OCI-LY1 (cell line): ENCODE measurements around the gene MEP1A.

ENCODE experiments used
- H2AFZ ChIP-seq: fragments of 200-600 bp; sonication (generic), shearing (Covaris generic); 2 replicates; pipeline ENCODE4 v1.6.0; 2014; ENCODE audit warnings: antibody characterized with exemption, mild to moderate bottlenecking, low read length
- H3F3A ChIP-seq: fragments of 200-600 bp; sonication (generic), shearing (Covaris generic); 2 replicates; pipeline ENCODE4 v1.6.0; 2014; ENCODE audit warnings: mild to moderate bottlenecking, antibody characterized with exemption, low read length, moderate library complexity; ENCODE audit not compliant: insufficient read depth
- H3K27ac ChIP-seq: fragments of 200-600 bp; sonication (generic); 2 replicates; pipeline ENCODE4 v1.5.1; 2014; ENCODE audit warnings: low read length, mixed run types, mild to moderate bottlenecking, low read depth; ENCODE audit not compliant: poor library complexity, severe bottlenecking
- H3K27me3 ChIP-seq: fragments of 200-600 bp; sonication (generic); 2 replicates; pipeline ENCODE4 v1.6.0; 2014; ENCODE audit warnings: antibody characterized with exemption, mild to moderate bottlenecking, low read length, moderate library complexity; ENCODE audit not compliant: insufficient read depth
- H3K36me3 ChIP-seq: fragments of 200-600 bp; sonication (generic); 2 replicates; pipeline ENCODE4 v1.6.1; 2014; ENCODE audit warnings: mild to moderate bottlenecking, antibody characterized with exemption, low read length, moderate library complexity, mixed read lengths; ENCODE audit not compliant: insufficient read depth
- H3K4me1 ChIP-seq: fragments of 200-600 bp; sonication (generic); 2 replicates; pipeline ENCODE4 v1.5.1; 2014; ENCODE audit warnings: mild to moderate bottlenecking, low read length, moderate library complexity; ENCODE audit not compliant: insufficient read depth, severe bottlenecking
- H3K4me2 ChIP-seq: fragments of 200-600 bp; sonication (generic), shearing (Covaris generic); 2 replicates; pipeline ENCODE4 v1.6.1; 2014; ENCODE audit warnings: low read length
- H3K4me3 ChIP-seq: fragments of 200-600 bp; sonication (generic); 2 replicates; pipeline ENCODE4 v1.5.1; 2014; ENCODE audit warnings: low read length, low read depth, mild to moderate bottlenecking, mixed read lengths; ENCODE audit not compliant: poor library complexity, severe bottlenecking
- H3K79me2 ChIP-seq: fragments of 200-600 bp; shearing (Covaris generic); 2 replicates; pipeline ENCODE4 v1.6.1; 2016; ENCODE audit warnings: mixed run types, low read length, mixed read lengths; ENCODE audit not compliant: insufficient read depth
- H3K9ac ChIP-seq: fragments of 200-600 bp; sonication (generic), shearing (Covaris generic); 2 replicates; pipeline ENCODE4 v1.6.1; 2014; ENCODE audit warnings: mild to moderate bottlenecking, low read length, mixed read lengths
- H3K9me2 ChIP-seq: fragments of 200-600 bp; sonication (generic), shearing (Covaris generic); 2 replicates; pipeline ENCODE4 v1.6.1; 2014; ENCODE audit warnings: low read depth, mild to moderate bottlenecking, low read length, mixed read lengths
- H3K9me3 ChIP-seq: fragments of 200-600 bp; shearing (Covaris generic); 2 replicates; pipeline ENCODE4 v1.6.1; 2014; ENCODE audit warnings: low read length, mixed read lengths
- H4K20me1 ChIP-seq: fragments of 200-600 bp; sonication (generic), shearing (Covaris generic); 2 replicates; pipeline ENCODE4 v1.6.0; 2016; ENCODE audit warnings: mild to moderate bottlenecking, low read length; ENCODE audit not compliant: insufficient read depth
- EZH2 ChIP-seq: fragments of 200-600 bp; sonication (generic), shearing (Covaris generic); IDR thresholded peaks from 2 replicates; pipeline ENCODE4 v1.8.0; 2017; ENCODE audit warnings: borderline replicate concordance, mixed run types, mild to moderate bottlenecking, antibody characterized with exemption, low read length, moderate library complexity, mixed read lengths
- TF ChIP-seq, protein P1 (sequence below): fragments of 200-600 bp; sonication (generic), shearing (Covaris generic); IDR thresholded peaks from 2 replicates; pipeline ENCODE4 v1.5.1; 2017; ENCODE audit warnings: mild to moderate bottlenecking, antibody characterized with exemption, low read length, moderate library complexity, mixed read lengths

Gene MEP1A

DNA sequence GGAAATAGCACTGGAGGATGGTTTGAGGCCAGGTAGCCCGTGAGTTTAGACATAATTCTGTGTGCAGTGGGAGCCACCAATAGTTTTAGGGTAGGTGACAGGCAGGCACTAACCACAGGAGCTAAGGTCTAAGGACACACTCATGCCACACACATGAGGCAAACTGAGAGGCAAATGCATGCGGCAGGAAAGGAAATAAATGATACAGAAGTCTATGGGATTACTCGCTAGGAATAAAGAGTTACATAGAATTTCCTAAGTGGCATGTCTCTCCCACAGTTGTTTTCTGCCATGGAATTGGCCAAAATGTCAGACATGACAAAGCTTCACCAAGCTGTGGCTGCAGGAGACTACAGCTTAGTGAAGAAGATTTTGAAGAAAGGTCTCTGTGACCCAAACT, 41.5 kb upstream of the MEP1A start:
- Histone ChIP-seq H3K79me2 (no peaks in the 10 kb centered on the region), H3K4me3 (no peak overlapping the region), H3K9ac (no peak overlapping the region), H3K27ac (no peak overlapping the region), H3K36me3 (no peaks in the 10 kb centered on the region), H2AFZ (no peak overlapping the region), H3K27me3 (no peaks in the 10 kb centered on the region), H3K4me2 (no peak overlapping the region), H3F3A (no peaks in the 10 kb centered on the region), H4K20me1 (no peaks in the 10 kb centered on the region), H3K4me1 (no peaks in the 10 kb centered on the region), H3K9me3 (no peaks in the 10 kb centered on the region), H3K9me2 (no peaks in the 10 kb centered on the region)
- TF ChIP-seq EZH2: no peak
- TF ChIP-seq, protein P1, sequence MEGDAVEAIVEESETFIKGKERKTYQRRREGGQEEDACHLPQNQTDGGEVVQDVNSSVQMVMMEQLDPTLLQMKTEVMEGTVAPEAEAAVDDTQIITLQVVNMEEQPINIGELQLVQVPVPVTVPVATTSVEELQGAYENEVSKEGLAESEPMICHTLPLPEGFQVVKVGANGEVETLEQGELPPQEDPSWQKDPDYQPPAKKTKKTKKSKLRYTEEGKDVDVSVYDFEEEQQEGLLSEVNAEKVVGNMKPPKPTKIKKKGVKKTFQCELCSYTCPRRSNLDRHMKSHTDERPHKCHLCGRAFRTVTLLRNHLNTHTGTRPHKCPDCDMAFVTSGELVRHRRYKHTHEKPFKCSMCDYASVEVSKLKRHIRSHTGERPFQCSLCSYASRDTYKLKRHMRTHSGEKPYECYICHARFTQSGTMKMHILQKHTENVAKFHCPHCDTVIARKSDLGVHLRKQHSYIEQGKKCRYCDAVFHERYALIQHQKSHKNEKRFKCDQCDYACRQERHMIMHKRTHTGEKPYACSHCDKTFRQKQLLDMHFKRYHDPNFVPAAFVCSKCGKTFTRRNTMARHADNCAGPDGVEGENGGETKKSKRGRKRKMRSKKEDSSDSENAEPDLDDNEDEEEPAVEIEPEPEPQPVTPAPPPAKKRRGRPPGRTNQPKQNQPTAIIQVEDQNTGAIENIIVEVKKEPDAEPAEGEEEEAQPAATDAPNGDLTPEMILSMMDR: no peak

DNA sequence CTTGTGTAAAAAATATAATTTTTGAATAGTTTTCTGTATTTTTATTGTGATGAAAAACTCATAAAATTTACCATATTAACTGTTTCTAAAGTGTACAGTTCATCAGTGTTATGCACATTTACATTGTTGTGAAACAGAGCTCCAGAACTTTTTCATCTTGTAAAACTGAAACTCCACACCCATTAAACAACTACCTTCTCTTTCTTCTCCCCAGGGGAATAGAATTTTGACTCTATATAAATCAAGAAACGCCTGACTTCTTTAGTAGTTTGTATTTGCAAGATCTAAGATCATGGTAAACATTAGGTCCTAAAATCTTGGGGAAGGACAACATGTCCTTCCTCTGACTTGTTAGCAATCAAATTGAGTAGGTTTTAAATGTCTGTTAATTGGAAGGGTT, 37.3 kb upstream of the MEP1A start:
- H4K20me1 ChIP-seq: no peaks in the 10 kb centered on the region
- no peak overlapping the region for H3K9ac ChIP-seq
- H3K27me3 ChIP-seq: no peaks in the 10 kb centered on the region
- no peaks in the 10 kb centered on the region for H3K79me2 ChIP-seq
- H3K9me3 ChIP-seq: no peaks in the 10 kb centered on the region
- H3K27ac ChIP-seq: no peak overlapping the region
- H3K4me3 ChIP-seq: no peak overlapping the region
- H3F3A ChIP-seq: no peaks in the 10 kb centered on the region
- no peak overlapping the region for H3K4me2 ChIP-seq
- H2AFZ ChIP-seq: no peak overlapping the region
- no peaks in the 10 kb centered on the region for H3K4me1 ChIP-seq
- H3K36me3 ChIP-seq: no peaks in the 10 kb centered on the region
- H3K9me2 ChIP-seq: no peaks in the 10 kb centered on the region
- TF ChIP-seq, protein P1: no peak
- TF ChIP-seq EZH2: no peak

DNA sequence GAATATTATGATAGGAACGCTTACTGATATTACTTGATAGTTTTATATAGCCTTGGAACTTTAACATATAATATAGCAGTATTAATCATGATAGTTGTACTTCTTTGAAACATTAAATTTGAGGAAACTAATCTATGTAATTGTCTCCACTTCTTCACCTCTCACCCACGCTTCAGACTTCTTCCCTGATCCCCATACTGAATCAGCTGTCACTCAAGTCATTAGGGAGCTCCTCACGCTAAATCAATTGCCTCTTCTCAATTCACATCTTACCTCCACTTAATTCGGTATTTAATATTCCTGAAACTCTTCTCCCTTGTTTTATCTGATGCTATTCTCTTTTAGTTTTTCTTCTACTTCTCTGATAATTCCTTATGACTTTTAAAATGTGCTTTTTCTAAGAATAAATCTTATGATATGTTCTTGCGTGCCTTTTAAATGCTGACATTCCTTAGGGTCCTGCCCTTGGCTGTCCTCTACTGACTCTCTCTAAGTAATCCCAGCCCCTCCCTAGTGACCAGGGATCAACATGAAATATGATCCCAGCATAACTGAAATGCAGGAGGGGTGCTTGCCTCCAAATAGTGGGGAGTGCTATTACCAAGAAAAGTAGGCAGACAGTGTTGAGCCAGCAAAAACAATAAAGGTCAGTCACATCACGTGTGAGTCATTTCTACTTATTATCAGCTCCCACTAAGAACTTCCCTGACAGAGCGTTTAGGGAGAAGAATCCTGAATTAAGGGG, 36.5 kb upstream of the MEP1A start:
- Histone ChIP-seq H4K20me1 (no peaks in the 10 kb centered on the region), H3K4me2 (no peak overlapping the region), H3K9ac (no peak overlapping the region), H3K27me3 (no peaks in the 10 kb centered on the region), H3K4me1 (no peaks in the 10 kb centered on the region), H3K79me2 (no peaks in the 10 kb centered on the region), H3K4me3 (no peak overlapping the region), H3K9me3 (no peaks in the 10 kb centered on the region), H3K27ac (no peak overlapping the region), H3K9me2 (no peaks in the 10 kb centered on the region), H3F3A (no peaks in the 10 kb centered on the region), H2AFZ (no peak overlapping the region), H3K36me3 (no peaks in the 10 kb centered on the region)
- TF ChIP-seq EZH2: no peak
- TF ChIP-seq, protein P1: no peak
